Loucy (cell line): ENCODE results near the gene DLGAP4.

Experiments
- H2AFZ ChIP-seq: fragments of 200-600 bp; sonication (generic); 2 replicates; pipeline ENCODE4 v1.6.0; 2016; ENCODE audit warnings: antibody characterized with exemption, mild to moderate bottlenecking, low read length, moderate library complexity
- H3F3A ChIP-seq: fragments of 200-600 bp; 2 replicates; pipeline ENCODE4 v1.6.0; 2016; ENCODE audit warnings: antibody characterized with exemption, low read depth, mild to moderate bottlenecking
- H3K27me3 ChIP-seq: fragments of 200-600 bp; sonication (generic); 2 replicates; pipeline ENCODE4 v1.6.1; 2014; ENCODE audit warnings: low read length, mild to moderate bottlenecking; ENCODE audit not compliant: insufficient read depth, poor library complexity, severe bottlenecking
- H3K36me3 ChIP-seq: fragments of 200-600 bp; sonication (generic); 2 replicates; pipeline ENCODE4 v1.6.1; 2016; ENCODE audit warnings: low read length; ENCODE audit not compliant: insufficient read depth
- H3K4me1 ChIP-seq: fragments of 200-600 bp; sonication (generic); 2 replicates; pipeline ENCODE4 v1.5.1; 2014; ENCODE audit warnings: low read length, mild to moderate bottlenecking; ENCODE audit not compliant: insufficient read depth, poor library complexity, severe bottlenecking
- H3K4me2 ChIP-seq: fragments of 200-600 bp; sonication (generic); 2 replicates; pipeline ENCODE4 v1.6.0; 2014; ENCODE audit warnings: antibody characterized with exemption, low read length, low read depth, mild to moderate bottlenecking; ENCODE audit not compliant: poor library complexity, severe bottlenecking
- H3K4me3 ChIP-seq: fragments of 200-600 bp; sonication (generic); 2 replicates; pipeline ENCODE4 v1.5.1; 2014; ENCODE audit warnings: low read length, mild to moderate bottlenecking, mixed read lengths; ENCODE audit not compliant: poor library complexity, severe bottlenecking
- H3K79me2 ChIP-seq: fragments of 200-600 bp; sonication (generic); 2 replicates; pipeline ENCODE4 v1.6.1; 2014; ENCODE audit warnings: low read length; ENCODE audit not compliant: insufficient read depth
- H3K9ac ChIP-seq: fragments of 200-600 bp; sonication (generic); 2 replicates; pipeline ENCODE4 v1.6.0; 2014; ENCODE audit warnings: mild to moderate bottlenecking, low read depth, low read length, moderate library complexity; ENCODE audit not compliant: poor library complexity, severe bottlenecking
- H3K9me2 ChIP-seq: fragments of 200-600 bp; sonication (generic); replicated peaks from 2 replicates; pipeline ENCODE4 v1.6.1; 2016; ENCODE audit warnings: low read depth, low read length, mixed read lengths
- H3K9me3 ChIP-seq: fragments of 200-600 bp; sonication (generic); 2 replicates; pipeline ENCODE4 v1.6.1; 2014; ENCODE audit warnings: mild to moderate bottlenecking, antibody characterized with exemption, low read length, low read depth; ENCODE audit not compliant: insufficient read depth
- H4K20me1 ChIP-seq: fragments of 200-600 bp; sonication (generic); 2 replicates; pipeline ENCODE4 v1.6.0; 2014; ENCODE audit warnings: antibody characterized with exemption, low read length, mild to moderate bottlenecking; ENCODE audit not compliant: insufficient read depth, poor library complexity, severe bottlenecking
- EZH2phosphoT487 ChIP-seq: fragments of 200-600 bp; IDR thresholded peaks from 2 replicates; pipeline ENCODE4 v1.6.1; 2018; ENCODE audit warnings: antibody characterized with exemption, mild to moderate bottlenecking, moderate library complexity, borderline replicate concordance
- TF ChIP-seq, protein P1 (sequence below): fragments of 200-600 bp; sonication (generic); conservative IDR thresholded peaks from 2 replicates; pipeline ENCODE4 v1.5.1; 2014; ENCODE audit warnings: mild to moderate bottlenecking, antibody characterized with exemption, low read length

Gene DLGAP4

DNA sequence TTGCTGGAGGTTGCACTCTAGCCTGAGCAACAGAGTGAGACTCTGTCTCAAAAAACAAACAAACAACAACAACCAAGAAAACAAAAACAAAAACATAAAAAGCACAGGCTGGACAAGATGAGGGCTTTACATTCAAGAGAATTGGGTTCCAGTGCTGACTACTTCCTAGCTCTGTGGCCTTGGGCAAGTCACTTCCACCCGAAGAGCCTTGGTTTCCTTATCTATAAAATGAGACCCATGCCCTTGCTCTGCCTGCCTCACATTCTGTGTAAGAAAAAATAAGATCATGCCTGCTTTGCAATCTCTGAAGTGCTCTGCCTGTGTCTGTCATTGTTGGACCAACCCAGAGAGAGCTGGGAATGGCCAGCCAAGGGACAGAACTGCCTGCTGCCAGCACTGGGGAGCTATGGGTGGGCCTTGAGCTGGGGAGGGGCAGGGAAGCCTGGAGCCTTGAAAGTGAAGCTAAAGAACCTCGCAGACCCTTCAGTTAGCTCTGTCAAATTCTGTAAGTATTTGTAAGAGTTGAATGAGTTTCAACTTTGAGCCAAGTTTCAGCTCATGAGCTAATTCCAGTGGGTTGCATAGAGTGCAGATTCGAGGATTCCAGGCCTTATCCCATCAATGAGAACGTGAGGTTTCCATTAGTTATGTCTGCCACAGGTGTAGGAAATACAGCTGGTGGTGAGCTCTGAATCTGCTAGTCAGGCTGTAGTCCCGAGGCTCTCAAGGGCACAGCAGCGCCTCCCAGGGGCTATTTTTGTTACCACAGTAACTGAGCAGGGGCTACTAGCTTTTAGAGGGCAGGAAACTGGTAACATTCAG, 93.2 kb downstream of the DLGAP4 start:
- H3K27me3 ChIP-seq: no peaks in the 10 kb centered on the region
- peak overlapping the region; percentile 7 for H3K4me2 ChIP-seq
- TF ChIP-seq EZH2phosphoT487: no peak
- TF ChIP-seq, protein P1, sequence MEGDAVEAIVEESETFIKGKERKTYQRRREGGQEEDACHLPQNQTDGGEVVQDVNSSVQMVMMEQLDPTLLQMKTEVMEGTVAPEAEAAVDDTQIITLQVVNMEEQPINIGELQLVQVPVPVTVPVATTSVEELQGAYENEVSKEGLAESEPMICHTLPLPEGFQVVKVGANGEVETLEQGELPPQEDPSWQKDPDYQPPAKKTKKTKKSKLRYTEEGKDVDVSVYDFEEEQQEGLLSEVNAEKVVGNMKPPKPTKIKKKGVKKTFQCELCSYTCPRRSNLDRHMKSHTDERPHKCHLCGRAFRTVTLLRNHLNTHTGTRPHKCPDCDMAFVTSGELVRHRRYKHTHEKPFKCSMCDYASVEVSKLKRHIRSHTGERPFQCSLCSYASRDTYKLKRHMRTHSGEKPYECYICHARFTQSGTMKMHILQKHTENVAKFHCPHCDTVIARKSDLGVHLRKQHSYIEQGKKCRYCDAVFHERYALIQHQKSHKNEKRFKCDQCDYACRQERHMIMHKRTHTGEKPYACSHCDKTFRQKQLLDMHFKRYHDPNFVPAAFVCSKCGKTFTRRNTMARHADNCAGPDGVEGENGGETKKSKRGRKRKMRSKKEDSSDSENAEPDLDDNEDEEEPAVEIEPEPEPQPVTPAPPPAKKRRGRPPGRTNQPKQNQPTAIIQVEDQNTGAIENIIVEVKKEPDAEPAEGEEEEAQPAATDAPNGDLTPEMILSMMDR: peak; percentile 79
- no peaks in the 10 kb centered on the region for H3K79me2 ChIP-seq
- H3K9me2 ChIP-seq: no peaks in the 10 kb centered on the region
- no peaks in the 10 kb centered on the region for H3K9me3 ChIP-seq
- no peak overlapping the region for H3K9ac ChIP-seq
- H4K20me1 ChIP-seq: no peaks in the 10 kb centered on the region
- no peaks in the 10 kb centered on the region for H3K36me3 ChIP-seq
- no peaks in the 10 kb centered on the region for H3F3A ChIP-seq
- no peaks in the 10 kb centered on the region for H3K4me1 ChIP-seq
- H3K4me3 ChIP-seq: no peak overlapping the region
- H2AFZ ChIP-seq: peak overlapping the region; percentile 81

DNA sequence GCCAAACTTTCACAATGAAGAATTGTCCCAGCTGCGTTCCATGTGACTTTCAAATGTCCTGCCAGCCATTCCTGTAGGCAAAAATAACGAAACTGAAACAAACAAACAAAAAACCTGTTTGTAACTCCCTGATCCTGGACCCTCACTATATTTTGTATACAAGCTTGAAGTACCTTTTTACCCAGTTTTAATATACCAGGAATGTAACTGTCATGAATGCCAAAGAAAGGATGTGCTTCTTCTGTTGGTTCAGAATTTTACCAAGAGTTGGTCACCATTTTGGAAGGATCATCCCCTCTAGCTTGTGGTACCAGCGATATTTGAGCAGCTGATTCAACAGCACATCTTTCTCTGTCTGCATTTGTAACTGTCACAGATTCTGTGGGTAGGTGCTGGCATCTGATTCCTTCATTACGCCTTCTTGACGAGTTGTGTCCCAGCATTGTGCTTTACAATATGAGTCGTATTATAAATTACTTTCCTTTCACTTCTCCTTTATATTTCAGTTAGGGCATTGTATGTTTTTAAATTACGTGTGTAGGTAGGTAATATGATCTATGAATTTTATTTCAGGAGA, 93.9 kb downstream of the DLGAP4 start:
- Histone ChIP-seq H3K79me2 (no peaks in the 10 kb centered on the region), H3K4me1 (no peaks in the 10 kb centered on the region), H3K4me2 (peak overlapping the region; percentile 7), H2AFZ (no peak overlapping the region), H4K20me1 (no peaks in the 10 kb centered on the region), H3K4me3 (no peak overlapping the region), H3K27me3 (no peaks in the 10 kb centered on the region), H3K9me2 (no peaks in the 10 kb centered on the region), H3K9ac (no peak overlapping the region), H3K9me3 (no peaks in the 10 kb centered on the region), H3F3A (no peaks in the 10 kb centered on the region), H3K36me3 (no peaks in the 10 kb centered on the region)
- TF ChIP-seq EZH2phosphoT487: no peak
- TF ChIP-seq, protein P1: no peak

- Histone ChIP-seq H3K9me3 (no peaks in the 10 kb centered on the region), H3K36me3 (no peaks in the 10 kb centered on the region), H3K4me3 (no peak overlapping the region), H3K9me2 (no peaks in the 10 kb centered on the region), H3K9ac (no peak overlapping the region), H3K4me1 (no peaks in the 10 kb centered on the region), H3K79me2 (no peaks in the 10 kb centered on the region), H4K20me1 (no peaks in the 10 kb centered on the region), H3F3A (no peaks in the 10 kb centered on the region), H3K4me2 (no peak overlapping the region), H2AFZ (no peak overlapping the region), H3K27me3 (no peaks in the 10 kb centered on the region)
- TF ChIP-seq, protein P1: no peak
- no peak for TF ChIP-seq EZH2phosphoT487
Measured at GRCh38 chr20:36400909-36401735, 95.0 kb downstream of the DLGAP4 start.
